ENCODE measurements around the gene PIM3. TPM values are rescaled to one million over a fixed set of nuclear protein-coding genes. Genes with fewer than 3 reads are reported as not detected.
A peak's percentile ranks its signal among the peaks of the same experiment; 100 is the strongest.

Gene PIM3
- total and polyA plus RNA-seq, 2 of the 8 experiments (the other 6 are each of a cell fraction or from before 2014, with no cell fraction given): 22.6 to 30.0 TPM

GRCh38 chr22:49967706-49968208, 7.2 kb downstream of the PIM3 start:
- Histone ChIP-seq H3K27me3 (replicated peaks in 1 of 4; ENCODE audit: control insufficient read depth in 3 of 4, extremely low read depth in 1 of 4, insufficient read depth in 3 of 4, low read length in 3 of 4) (peaks cover 6 to 26% (median 21%) of the 10 kb centered on the region in 4 experiments), H2AFZ (ENCODE audit: low read length) (no peak overlapping the region), H2BK12ac (ENCODE audit: low read depth, low read length) (peak overlapping the region; percentile 50; the same call in 1 of the 2 replicates), H3K36me3 (ENCODE audit: control insufficient read depth in 2 of 4, insufficient read depth in 4 of 4, low read length in 3 of 4) (peaks cover 8 to 15% (median 10%) of the 10 kb centered on the region in 4 experiments; a peak in 6 of 8 replicates), H3K4me2 (ENCODE audit: insufficient read depth in 1 of 2, low read depth in 2 of 2, low read length in 2 of 2) (no peak overlapping the region), H2AK5ac (ENCODE audit: low read depth, low read length) (no peak overlapping the region; the same call in 1 of the 2 replicates), H2BK5ac (ENCODE audit: low read depth, low read length) (no peak overlapping the region), H3K4me3 (ENCODE audit: extremely low read depth in 1 of 4, insufficient read depth in 2 of 4, low read depth in 3 of 4, low read length in 4 of 4) (no peak overlapping the region), H3K23me2 (ENCODE audit: low read depth, low read length) (peaks cover 9% of the 10 kb centered on the region; the same call in 1 of the 2 replicates), H2BK15ac (ENCODE audit: low read length) (no peak overlapping the region), H3K9me3 (ENCODE audit: insufficient read depth in 2 of 2, low read depth in 1 of 2, low read length in 1 of 2) (no peaks in the 10 kb centered on the region), H4K20me1 (replicated peaks in 1 of 2; ENCODE audit: control insufficient read depth in 1 of 2, insufficient read depth in 2 of 2, low read length in 2 of 2) (peaks cover 7 to 12% of the 10 kb centered on the region in 2 experiments), H4K5ac (ENCODE audit: insufficient read length, low read depth, low read length) (no peak overlapping the region), H3K27ac (ENCODE audit: low read depth, low read length) (no peak overlapping the region), H4K8ac (ENCODE audit: extremely low read depth, insufficient read depth, low read length) (no peak overlapping the region), H3K14ac (ENCODE audit: insufficient read length) (no peak overlapping the region), H3K4me1 (replicated peaks in 1 of 4; ENCODE audit: control insufficient read depth in 3 of 4, insufficient read depth in 4 of 4, low read length in 3 of 4) (peaks cover 0 to 25% (median 12%) of the 10 kb centered on the region in 4 experiments; a peak in 6 of 7 replicates), H3K9ac (replicated peaks in 1 of 4; ENCODE audit: extremely low read depth in 1 of 4, low read depth in 3 of 4, low read length in 3 of 4) (no peak overlapping the region), H3K79me2 (ENCODE audit: control insufficient read depth in 1 of 2, insufficient read depth in 2 of 2, low read length in 2 of 2) (peaks cover 0 to 14% of the 10 kb centered on the region in 2 experiments; a peak in 1 of 4 replicates), H3K56ac (replicated peaks; ENCODE audit: insufficient read length, low read depth, low read length) (no peak overlapping the region), H2BK20ac (ENCODE audit: low read length) (no peak overlapping the region), H2BK120ac (replicated peaks; ENCODE audit: low read depth, low read length) (no peak overlapping the region), H3K18ac (ENCODE audit: extremely low read depth, low read length) (no peak overlapping the region), H3K79me1 (ENCODE audit: low read depth, low read length) (0 out of 2 replicates have a peak, but pooled peaks cover 2% of the 10 kb centered on the region), H4K91ac (replicated peaks; ENCODE audit: insufficient read length, low read length) (no peak overlapping the region), H3K4ac (replicated peaks; ENCODE audit: insufficient read length, low read depth, low read length) (no peak overlapping the region), H3K23ac (ENCODE audit: insufficient read length) (no peak overlapping the region)
- ChIA-PET CTCF (ENCODE audit: partially characterized antibody) (interaction anchor here (0.9 to 2.2 kb wide), 10 partner anchors 10 to 200 kb away, joined by 3 to 12 read pairs (median 4); no protein-coding TSS in a partner anchor), POLR2A (ENCODE audit: partially characterized antibody) (interaction anchor here (0.7 to 1.6 kb wide), 5 partner anchors 9 to 36 kb away, joined by 3 to 5 read pairs (median 4); no protein-coding TSS in a partner anchor)
- FAIRE-seq (no peak), DNase-seq (ENCODE audit: low read depth in 1 of 2, low spot score in 2 of 2) (peak in 1 of 2 experiments; percentile 46)
- WGBS, 2 experiments (ENCODE audit: extremely low coverage in 1 of 2, insufficient coverage in 1 of 2, insufficient read length in 1 of 2, insufficient replicate concordance in 2 of 2, low coverage in 1 of 2, low lambda C conversion rate in 2 of 2, missing lambda C conversion rate in 1 of 2): 80% methylated on average over 18 of the region's 18 CpGs; no CpG with 5 or more reads in 1 of the 2 experiments
- no peak for TF ChIP-seq PHF8 (conservative IDR thresholded peaks at IDR 0.05; ENCODE audit: low read depth, low read length)
- TF ChIP-seq RXRA (IDR thresholded peaks at IDR 0.05; ENCODE audit: insufficient read depth, low read depth, low read length): no peak
- TF ChIP-seq ATF3 (IDR thresholded peaks at IDR 0.05; ENCODE audit: insufficient read depth, low read depth, low read length): no peak
- no peak for TF ChIP-seq POLR2A (IDR thresholded peaks at IDR 0.05; ENCODE audit: control extremely low read depth in 1 of 2, low read depth in 2 of 2, low read length in 2 of 2)
- no peak for TF ChIP-seq CTBP2 (IDR thresholded peaks at IDR 0.05; ENCODE audit: borderline replicate concordance, insufficient read depth, insufficient read length, low read length)
- TF ChIP-seq ZNF274 (IDR thresholded peaks at IDR 0.05; ENCODE audit: borderline replicate concordance, extremely low read depth, low read length): no peak
- no peak for TF ChIP-seq JUN (IDR thresholded peaks at IDR 0.05; ENCODE audit: low read depth, low read length)
- TF ChIP-seq POLR2AphosphoS5 (IDR thresholded peaks at IDR 0.05; ENCODE audit: low read depth, low read length): no peak
- no peak for TF ChIP-seq CBX5 (IDR thresholded peaks at IDR 0.05; ENCODE audit: low read depth, low read length)

Data from H1 (cell line).